ENCODE measurements around the gene HDAC4.

HDAC4 gene

DNA sequence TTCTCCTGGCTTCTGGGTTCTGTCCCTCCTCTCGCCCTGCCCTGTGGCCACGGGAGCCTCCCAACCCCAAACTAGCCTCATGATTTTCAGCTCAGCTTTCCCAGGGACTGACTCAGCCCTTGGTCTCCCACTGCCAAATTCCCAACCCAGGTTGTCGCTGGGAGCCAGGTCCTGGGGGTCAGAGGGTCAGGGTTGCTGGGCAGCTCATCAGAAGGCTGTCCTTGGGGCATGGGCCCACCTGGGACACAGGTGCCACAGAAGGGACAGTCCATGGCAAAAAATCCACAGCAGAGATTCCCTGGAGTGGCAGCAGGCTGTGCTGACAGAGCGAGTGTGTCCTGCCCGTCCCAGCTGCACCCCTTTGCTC, 372.6 kb downstream of the HDAC4 start:
- Histone ChIP-seq H3K36me3 (ENCODE audit: insufficient read depth, low read length) (no peaks in the 10 kb centered on the region), H3F3A (ENCODE audit: insufficient read depth, low read length) (no peaks in the 10 kb centered on the region), H3K27ac (ENCODE audit: low read depth, low read length, poor library complexity, severe bottlenecking) (no peak overlapping the region), H4K20me1 (ENCODE audit: insufficient read depth, low read length) (no peaks in the 10 kb centered on the region), H3K9me2 (ENCODE audit: low read depth, low read length) (no peaks in the 10 kb centered on the region), H2AFZ (ENCODE audit: low read length) (no peak overlapping the region), H3K4me2 (ENCODE audit: low read length) (no peak overlapping the region), H3K9ac (ENCODE audit: low read length) (no peak overlapping the region), H3K4me3 (ENCODE audit: low read depth, low read length, poor library complexity, severe bottlenecking) (no peak overlapping the region), H3K4me1 (ENCODE audit: insufficient read depth, low read length, severe bottlenecking) (no peaks in the 10 kb centered on the region), H3K9me3 (ENCODE audit: low read length) (no peaks in the 10 kb centered on the region), H3K27me3 (ENCODE audit: insufficient read depth, low read length) (no peaks in the 10 kb centered on the region), H3K79me2 (ENCODE audit: insufficient read depth, low read length) (no peaks in the 10 kb centered on the region)
- TF ChIP-seq EZH2 (IDR thresholded peaks at IDR 0.05; ENCODE audit: borderline replicate concordance, low read length), result no peak
- TF ChIP-seq, protein P1, sequence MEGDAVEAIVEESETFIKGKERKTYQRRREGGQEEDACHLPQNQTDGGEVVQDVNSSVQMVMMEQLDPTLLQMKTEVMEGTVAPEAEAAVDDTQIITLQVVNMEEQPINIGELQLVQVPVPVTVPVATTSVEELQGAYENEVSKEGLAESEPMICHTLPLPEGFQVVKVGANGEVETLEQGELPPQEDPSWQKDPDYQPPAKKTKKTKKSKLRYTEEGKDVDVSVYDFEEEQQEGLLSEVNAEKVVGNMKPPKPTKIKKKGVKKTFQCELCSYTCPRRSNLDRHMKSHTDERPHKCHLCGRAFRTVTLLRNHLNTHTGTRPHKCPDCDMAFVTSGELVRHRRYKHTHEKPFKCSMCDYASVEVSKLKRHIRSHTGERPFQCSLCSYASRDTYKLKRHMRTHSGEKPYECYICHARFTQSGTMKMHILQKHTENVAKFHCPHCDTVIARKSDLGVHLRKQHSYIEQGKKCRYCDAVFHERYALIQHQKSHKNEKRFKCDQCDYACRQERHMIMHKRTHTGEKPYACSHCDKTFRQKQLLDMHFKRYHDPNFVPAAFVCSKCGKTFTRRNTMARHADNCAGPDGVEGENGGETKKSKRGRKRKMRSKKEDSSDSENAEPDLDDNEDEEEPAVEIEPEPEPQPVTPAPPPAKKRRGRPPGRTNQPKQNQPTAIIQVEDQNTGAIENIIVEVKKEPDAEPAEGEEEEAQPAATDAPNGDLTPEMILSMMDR (IDR thresholded peaks at IDR 0.05; ENCODE audit: low read length), result no peak

DNA sequence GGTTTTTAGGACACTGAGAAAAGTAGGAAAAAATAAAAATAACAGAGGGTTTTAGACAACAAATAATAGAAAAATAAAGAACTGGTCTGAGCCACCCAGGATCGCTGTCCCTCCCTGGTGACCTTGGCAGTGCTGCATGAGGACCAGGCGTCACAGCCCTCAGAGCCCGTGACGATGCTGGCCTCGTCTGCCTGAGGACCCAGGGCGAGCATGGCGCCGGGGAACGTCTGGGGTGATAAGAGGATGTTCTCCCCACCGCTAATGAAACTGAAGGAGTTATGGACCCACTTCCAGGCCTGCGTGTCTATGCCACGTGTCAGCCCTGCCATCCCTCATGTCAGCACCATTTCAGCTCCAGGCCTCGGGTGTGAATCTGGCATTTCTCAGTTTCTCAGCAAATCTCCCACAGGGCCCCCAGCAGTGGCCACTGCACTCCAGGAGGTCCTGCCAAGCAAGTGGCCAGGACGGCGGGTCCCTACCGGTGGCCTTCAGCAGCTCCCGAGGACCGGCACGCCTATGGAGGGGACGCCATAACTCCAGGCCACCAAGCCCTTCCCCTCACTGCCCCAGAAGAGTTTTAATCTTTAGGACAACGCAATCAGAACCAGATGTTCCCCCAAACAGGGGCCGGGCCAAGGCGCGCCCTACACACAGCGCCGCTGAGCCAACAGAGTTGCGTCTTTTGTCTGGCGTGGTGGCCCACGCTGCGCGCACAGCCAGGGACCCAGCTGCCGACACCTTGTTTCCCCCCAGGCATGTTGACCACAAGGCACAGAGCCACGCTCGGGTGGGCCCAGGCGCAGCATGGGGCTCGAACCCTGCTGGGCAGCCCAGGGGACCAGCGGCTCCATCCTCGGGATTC, 373.2 kb downstream of the HDAC4 start:
- H3K79me2 ChIP-seq (ENCODE audit: insufficient read depth, low read length), result no peaks in the 10 kb centered on the region
- no peak overlapping the region for H3K4me3 ChIP-seq (ENCODE audit: low read depth, low read length, poor library complexity, severe bottlenecking)
- H4K20me1 ChIP-seq (ENCODE audit: insufficient read depth, low read length), result no peaks in the 10 kb centered on the region
- TF ChIP-seq EZH2 (IDR thresholded peaks at IDR 0.05; ENCODE audit: borderline replicate concordance, low read length), result no peak
- TF ChIP-seq, protein P1 (IDR thresholded peaks at IDR 0.05; ENCODE audit: low read length), result no peak
- no peaks in the 10 kb centered on the region for H3F3A ChIP-seq (ENCODE audit: insufficient read depth, low read length)
- H3K9me3 ChIP-seq (ENCODE audit: low read length), result no peaks in the 10 kb centered on the region
- no peaks in the 10 kb centered on the region for H3K9me2 ChIP-seq (ENCODE audit: low read depth, low read length)
- no peak overlapping the region for H3K4me2 ChIP-seq (ENCODE audit: low read length)
- no peaks in the 10 kb centered on the region for H3K4me1 ChIP-seq (ENCODE audit: insufficient read depth, low read length, severe bottlenecking)
- no peak overlapping the region for H3K27ac ChIP-seq (ENCODE audit: low read depth, low read length, poor library complexity, severe bottlenecking)
- no peak overlapping the region for H3K9ac ChIP-seq (ENCODE audit: low read length)
- no peak overlapping the region for H2AFZ ChIP-seq (ENCODE audit: low read length)
- no peaks in the 10 kb centered on the region for H3K36me3 ChIP-seq (ENCODE audit: insufficient read depth, low read length)
- H3K27me3 ChIP-seq (ENCODE audit: insufficient read depth, low read length), result no peaks in the 10 kb centered on the region

DNA sequence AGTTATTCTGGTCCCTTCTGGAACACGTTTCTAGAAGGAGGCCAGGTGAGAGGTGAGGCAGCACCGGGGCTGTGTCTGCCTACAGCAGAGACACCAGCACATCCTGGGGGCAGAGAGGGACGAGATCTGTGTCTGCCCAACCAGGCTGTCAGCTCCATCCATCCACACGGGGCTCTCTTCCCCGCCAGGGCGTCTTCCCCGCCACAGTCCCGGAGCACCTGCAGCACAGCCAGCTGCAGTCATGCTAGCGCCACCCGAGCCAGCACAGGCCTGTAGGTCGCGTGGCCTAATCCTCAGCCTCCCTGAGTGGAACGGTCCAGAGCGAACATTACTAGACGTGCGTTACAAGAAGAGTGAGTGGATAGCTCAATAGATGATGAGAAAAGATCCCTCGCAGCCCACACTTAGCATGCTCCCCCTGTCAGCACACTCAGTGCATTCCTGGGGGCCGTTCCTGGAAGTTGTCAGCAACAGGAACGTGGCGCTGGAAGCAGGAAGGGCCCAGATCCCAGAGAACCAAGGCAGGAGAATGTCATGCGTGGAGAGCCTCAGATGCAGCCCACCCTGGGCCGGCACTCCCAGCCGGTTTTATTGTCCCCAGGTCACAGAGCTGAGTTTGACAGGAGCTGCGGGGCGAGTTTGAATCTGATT, 374.0 kb downstream of the HDAC4 start:
- Histone ChIP-seq H3K9me2 (ENCODE audit: low read depth, low read length) (no peaks in the 10 kb centered on the region), H3K9ac (ENCODE audit: low read length) (no peak overlapping the region), H3K27me3 (ENCODE audit: insufficient read depth, low read length) (no peaks in the 10 kb centered on the region), H2AFZ (ENCODE audit: low read length) (no peak overlapping the region), H3K36me3 (ENCODE audit: insufficient read depth, low read length) (no peaks in the 10 kb centered on the region), H3K9me3 (ENCODE audit: low read length) (no peaks in the 10 kb centered on the region), H3K27ac (ENCODE audit: low read depth, low read length, poor library complexity, severe bottlenecking) (no peak overlapping the region), H3F3A (ENCODE audit: insufficient read depth, low read length) (no peaks in the 10 kb centered on the region), H3K79me2 (ENCODE audit: insufficient read depth, low read length) (no peaks in the 10 kb centered on the region), H3K4me2 (ENCODE audit: low read length) (no peak overlapping the region), H3K4me3 (ENCODE audit: low read depth, low read length, poor library complexity, severe bottlenecking) (no peak overlapping the region), H4K20me1 (ENCODE audit: insufficient read depth, low read length) (no peaks in the 10 kb centered on the region), H3K4me1 (ENCODE audit: insufficient read depth, low read length, severe bottlenecking) (no peaks in the 10 kb centered on the region)
- no peak for TF ChIP-seq EZH2 (IDR thresholded peaks at IDR 0.05; ENCODE audit: borderline replicate concordance, low read length)
- TF ChIP-seq, protein P1 (IDR thresholded peaks at IDR 0.05; ENCODE audit: low read length), result no peak
